GM12878 (cell line): ENCODE measurements around the gene ESPNL. TPM values are rescaled to one million over a fixed set of nuclear protein-coding genes. Genes with fewer than 3 reads are reported as not detected.

Experiments
- ATAC-seq: fragments of 200-7000 bp; cut with Tn5 transposase; 3 replicates; pipeline ENCODE4 v1.9.1; 2020; ENCODE audit warnings: mild to moderate bottlenecking, moderate library complexity
- BruUV-seq: library from RNA; stranded (reverse); fragments of 400-500 nt; replicated peaks from 2 replicates; lab custom pipeline; 2021; lab: Mats Ljungman, UMichigan
- CTCF ChIA-PET: fragments of 300-600 bp; sonication (Branson Sonifier 250); formaldehyde crosslinking; extraction: SDS; loops from one replicate; lab custom pipeline; 2021; ENCODE audit warnings: inconsistent platforms; lab: Yijun Ruan, JAX
- POLR2A ChIA-PET: fragments of 350-600 bp; formaldehyde crosslinking; extraction: SDS; loops from one replicate; lab custom pipeline; 2021; ENCODE audit warnings: inconsistent platforms; lab: Charles Lee
- RAD21 ChIA-PET: fragments of 300-600 bp; sonication (Branson Sonifier 250); formaldehyde crosslinking; loops from one replicate; lab custom pipeline; 2023; ENCODE audit warnings: antibody characterized with exemption; ENCODE audit not compliant: unreplicated experiment; lab: Charles Lee
- SMC1A ChIA-PET: fragments of 300-600 bp; sonication (Branson Sonifier 250); formaldehyde crosslinking; loops from one replicate; lab custom pipeline; 2023; ENCODE audit not compliant: unreplicated experiment, uncharacterized antibody; lab: Charles Lee
- DNase-seq: peaks from one replicate; pipeline ENCODE4 v3.0.0-alpha.2; 2011; ENCODE audit warnings: low read depth, low spot score
- FAIRE-seq: peaks from 3 replicates; lab custom pipeline; 2011; peaks lifted over from hg19 to GRCh38; lab: Jason Lieb, UNC
- H2AFZ ChIP-seq: 2 replicates; pipeline ENCODE4 v1.6.0; 2011; ENCODE audit warnings: low read depth, low read length, control low read depth; ENCODE audit not compliant: control insufficient read depth
- H3K27ac ChIP-seq: 2 replicates; pipeline ENCODE4 v1.5.1; 2011; ENCODE audit warnings: control low read depth; ENCODE audit not compliant: control insufficient read depth, insufficient read depth
- H3K27me3 ChIP-seq, 2 experiments: replicated peaks in 1 of 2; 2 replicates each; pipeline versions ENCODE4 v1.6.0 to v1.6.1; 2011; ENCODE audit warnings: low read length in 1 of 2; ENCODE audit not compliant: control insufficient read depth in 2 of 2, insufficient read depth in 2 of 2
- H3K36me3 ChIP-seq, 2 experiments: 2 replicates each; pipeline ENCODE4 v1.5.1; 2011; ENCODE audit warnings: low read length in 1 of 2; ENCODE audit not compliant: control insufficient read depth in 2 of 2, insufficient read depth in 2 of 2
- H3K4me1 ChIP-seq: 2 replicates; pipeline ENCODE4 v1.6.1; 2011; ENCODE audit warnings: mild to moderate bottlenecking, low read length, moderate library complexity, mixed read lengths; ENCODE audit not compliant: control insufficient read depth, insufficient read depth
- H3K4me2 ChIP-seq: 2 replicates; pipeline ENCODE4 v1.6.0; 2011; ENCODE audit warnings: control low read depth; ENCODE audit not compliant: control insufficient read depth, insufficient read depth
- H3K4me3 ChIP-seq: fragments of 200-600 bp; sonication (generic); 2 replicates; pipeline ENCODE4 v1.5.1; 2016
- H3K79me2 ChIP-seq: 2 replicates; pipeline ENCODE4 v1.6.0; 2011; ENCODE audit warnings: low read length; ENCODE audit not compliant: control insufficient read depth, insufficient read depth
- H3K9ac ChIP-seq: 2 replicates; pipeline ENCODE4 v1.8.0; 2011; ENCODE audit warnings: low read length, control low read depth, mixed read lengths; ENCODE audit not compliant: control insufficient read depth, insufficient read depth
- H3K9me3 ChIP-seq: replicated peaks from 3 replicates; pipeline ENCODE4 v1.5.1; 2011; ENCODE audit warnings: mild to moderate bottlenecking, low read length; ENCODE audit not compliant: control insufficient read depth, insufficient read depth
- H4K20me1 ChIP-seq: 2 replicates; pipeline ENCODE4 v1.6.0; 2011; ENCODE audit not compliant: control insufficient read depth, insufficient read depth
- BHLHE40 ChIP-seq, 2 experiments: fragments of 450-650 bp in 1 of 2; IDR thresholded peaks; 2 replicates each; pipeline ENCODE4 v1.6.1; 2011 to 2017; ENCODE audit warnings: low read depth in 2 of 2, borderline replicate concordance in 1 of 2, improper control_type of control experiment in 1 of 2, low read length in 1 of 2, mild to moderate bottlenecking in 1 of 2
- CHD1 ChIP-seq: IDR thresholded peaks from 2 replicates; pipeline ENCODE4 v1.6.1; 2012; ENCODE audit warnings: low read depth, low read length, improper control_type of control experiment
- ETV6 ChIP-seq, 2 experiments: fragments of 450-650 bp in 1 of 2; IDR thresholded peaks in 1 of 2; conservative IDR thresholded peaks in 1 of 2; 2 replicates each; pipeline ENCODE4 v1.6.1; 2014; ENCODE audit warnings: antibody characterized with exemption in 1 of 2, borderline replicate concordance in 1 of 2, low read depth in 1 of 2, mild to moderate bottlenecking in 1 of 2, moderate library complexity in 1 of 2
- NBN ChIP-seq: fragments of 450-650 bp; IDR thresholded peaks from 2 replicates; pipeline ENCODE4 v1.6.1; 2016
- RELA ChIP-seq: fragments of 450-650 bp; IDR thresholded peaks from 2 replicates; pipeline ENCODE4 v1.8.0; 2014; ENCODE audit warnings: borderline replicate concordance; ENCODE audit not compliant: partially characterized antibody
- TCF7 ChIP-seq: IDR thresholded peaks from 2 replicates; pipeline ENCODE4 v1.6.1; 2014; ENCODE audit warnings: antibody characterized with exemption, borderline replicate concordance
- ZNF24 ChIP-seq: fragments of 450-650 bp; IDR thresholded peaks from 2 replicates; pipeline ENCODE4 v1.6.1; 2017; ENCODE audit warnings: antibody characterized with exemption, mild to moderate bottlenecking
- ZSCAN29 ChIP-seq: fragments of 450-650 bp; IDR thresholded peaks from 2 replicates; pipeline ENCODE4 v1.6.1; 2017; ENCODE audit warnings: mild to moderate bottlenecking, moderate library complexity
- WGBS: methylation state at CpG from one replicate; pipeline ENCODE4 v1.1.6; 2016; ENCODE audit warnings: low lambda C conversion rate; ENCODE audit not compliant: insufficient replicate concordance, insufficient coverage; ENCODE audit errors: missing lambda C conversion rate; 5-methylcytosine and 5-hydroxymethylcytosine counted together
- in situ Hi-C: fragments of 300-500 bp; cut with MboI; formaldehyde crosslinking; loops from 9 replicates; pipeline ENCODE4 v1.14.3; 2018; ENCODE audit warnings: mixed read lengths
- intact Hi-C: fragments of 100-400 bp; cut with micrococcal nuclease; formaldehyde crosslinking; loops from one replicate; pipeline ENCODE4 v1.14.2; 2022; ENCODE audit not compliant: unreplicated experiment
- polyA plus RNA-seq, 11 experiments: library from polyadenylated mRNA; depleted of rRNA in 4 of 11; unstranded in 6 of 11; stranded (reverse) in 5 of 11; fragments of >200 nt; fragmentation: Nextera tagmentation in 4 of 11; fragmentation: Illumina TruSeq in 1 of 11; extraction: Ambion mirVana in 4 of 11; extraction: Trizol in 1 of 11; gene quantifications; 1 replicate in 1 of 11; 2 replicates in 10 of 11; pipeline versions ENCODE4 v1.2.1 to v1.2.3, GENCODE V29; 2011 to 2016; ENCODE audit warnings: inconsistent platforms in 2 of 11, missing spikeins in 2 of 11, low read depth in 1 of 11
- total RNA-seq, 4 experiments: library from RNA; depleted of rRNA in 3 of 4; stranded (reverse); fragments of >200 nt in 3 of 4; fragmentation: Illumina TruSeq in 1 of 4; extraction: Trizol in 1 of 4; gene quantifications; 2 replicates each; pipeline versions ENCODE4 v1.2.1 to v1.2.3, GENCODE V29; 2013 to 2021
- TF ChIP-seq, protein P1 (sequence below): fragments of 450-650 bp; IDR thresholded peaks from 2 replicates; pipeline ENCODE4 v1.6.1; 2016; ENCODE audit warnings: mild to moderate bottlenecking, moderate library complexity, borderline replicate concordance

The ESPNL gene
- total and polyA plus RNA-seq, 10 of the 15 experiments (the other 5 are each of a cell fraction or from before 2014, with no cell fraction given): 0.05 to 0.94 (median 0.36) TPM; not detected in 3

DNA sequence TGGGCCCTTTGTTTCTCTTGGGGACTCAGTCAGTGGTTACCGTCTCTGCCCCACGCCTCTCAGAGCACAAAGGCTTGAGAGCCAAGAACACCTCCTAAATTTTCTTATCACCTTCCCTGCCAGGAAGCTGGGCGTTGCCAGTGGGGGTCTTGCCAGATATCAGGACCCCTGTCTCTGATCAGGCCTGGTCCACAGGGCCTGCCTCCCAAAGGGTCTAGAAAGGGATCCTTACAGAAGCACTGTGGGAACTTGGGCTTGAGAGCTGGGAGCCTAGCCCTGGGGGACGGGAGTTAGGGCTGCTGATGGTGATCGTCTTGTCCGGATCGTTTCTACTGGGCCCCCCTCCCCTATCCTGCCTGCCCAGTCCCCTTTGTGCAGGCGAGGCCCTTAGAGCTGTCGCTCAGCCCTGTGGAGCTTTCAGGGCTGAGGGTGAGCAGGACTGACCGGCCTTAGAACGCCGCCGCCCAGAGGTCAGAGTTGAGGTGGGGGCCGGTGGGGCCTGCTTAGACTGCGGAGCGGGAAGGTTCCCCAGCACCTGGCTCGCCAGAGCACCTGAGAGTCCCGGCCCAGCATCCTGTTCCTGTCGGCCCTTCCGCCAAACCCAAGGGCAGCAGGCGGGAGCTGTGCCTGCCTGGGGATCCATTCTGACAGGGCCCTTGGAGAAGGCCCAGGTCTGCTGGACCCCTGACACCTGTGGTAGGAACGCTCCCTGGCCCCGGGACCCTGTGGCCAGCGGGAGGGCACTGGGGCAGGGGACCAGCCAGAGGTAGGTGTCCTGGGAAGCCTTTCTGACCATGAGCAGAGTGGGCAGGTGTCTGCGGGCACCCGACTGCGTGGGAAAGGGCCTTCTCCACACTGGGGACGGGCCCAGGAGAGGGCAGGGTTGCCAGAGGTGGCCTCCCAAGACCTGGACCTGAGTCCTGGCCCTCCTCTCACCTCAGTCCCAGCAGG is 956 bp downstream of the ESPNL start (continued):
- TF ChIP-seq, protein P1, sequence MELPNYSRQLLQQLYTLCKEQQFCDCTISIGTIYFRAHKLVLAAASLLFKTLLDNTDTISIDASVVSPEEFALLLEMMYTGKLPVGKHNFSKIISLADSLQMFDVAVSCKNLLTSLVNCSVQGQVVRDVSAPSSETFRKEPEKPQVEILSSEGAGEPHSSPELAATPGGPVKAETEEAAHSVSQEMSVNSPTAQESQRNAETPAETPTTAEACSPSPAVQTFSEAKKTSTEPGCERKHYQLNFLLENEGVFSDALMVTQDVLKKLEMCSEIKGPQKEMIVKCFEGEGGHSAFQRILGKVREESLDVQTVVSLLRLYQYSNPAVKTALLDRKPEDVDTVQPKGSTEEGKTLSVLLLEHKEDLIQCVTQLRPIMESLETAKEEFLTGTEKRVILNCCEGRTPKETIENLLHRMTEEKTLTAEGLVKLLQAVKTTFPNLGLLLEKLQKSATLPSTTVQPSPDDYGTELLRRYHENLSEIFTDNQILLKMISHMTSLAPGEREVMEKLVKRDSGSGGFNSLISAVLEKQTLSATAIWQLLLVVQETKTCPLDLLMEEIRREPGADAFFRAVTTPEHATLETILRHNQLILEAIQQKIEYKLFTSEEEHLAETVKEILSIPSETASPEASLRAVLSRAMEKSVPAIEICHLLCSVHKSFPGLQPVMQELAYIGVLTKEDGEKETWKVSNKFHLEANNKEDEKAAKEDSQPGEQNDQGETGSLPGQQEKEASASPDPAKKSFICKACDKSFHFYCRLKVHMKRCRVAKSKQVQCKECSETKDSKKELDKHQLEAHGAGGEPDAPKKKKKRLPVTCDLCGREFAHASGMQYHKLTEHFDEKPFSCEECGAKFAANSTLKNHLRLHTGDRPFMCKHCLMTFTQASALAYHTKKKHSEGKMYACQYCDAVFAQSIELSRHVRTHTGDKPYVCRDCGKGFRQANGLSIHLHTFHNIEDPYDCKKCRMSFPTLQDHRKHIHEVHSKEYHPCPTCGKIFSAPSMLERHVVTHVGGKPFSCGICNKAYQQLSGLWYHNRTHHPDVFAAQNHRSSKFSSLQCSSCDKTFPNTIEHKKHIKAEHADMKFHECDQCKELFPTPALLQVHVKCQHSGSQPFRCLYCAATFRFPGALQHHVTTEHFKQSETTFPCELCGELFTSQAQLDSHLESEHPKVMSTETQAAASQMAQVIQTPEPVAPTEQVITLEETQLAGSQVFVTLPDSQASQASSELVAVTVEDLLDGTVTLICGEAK: no peak
- no peak for TF ChIP-seq NBN

DNA sequence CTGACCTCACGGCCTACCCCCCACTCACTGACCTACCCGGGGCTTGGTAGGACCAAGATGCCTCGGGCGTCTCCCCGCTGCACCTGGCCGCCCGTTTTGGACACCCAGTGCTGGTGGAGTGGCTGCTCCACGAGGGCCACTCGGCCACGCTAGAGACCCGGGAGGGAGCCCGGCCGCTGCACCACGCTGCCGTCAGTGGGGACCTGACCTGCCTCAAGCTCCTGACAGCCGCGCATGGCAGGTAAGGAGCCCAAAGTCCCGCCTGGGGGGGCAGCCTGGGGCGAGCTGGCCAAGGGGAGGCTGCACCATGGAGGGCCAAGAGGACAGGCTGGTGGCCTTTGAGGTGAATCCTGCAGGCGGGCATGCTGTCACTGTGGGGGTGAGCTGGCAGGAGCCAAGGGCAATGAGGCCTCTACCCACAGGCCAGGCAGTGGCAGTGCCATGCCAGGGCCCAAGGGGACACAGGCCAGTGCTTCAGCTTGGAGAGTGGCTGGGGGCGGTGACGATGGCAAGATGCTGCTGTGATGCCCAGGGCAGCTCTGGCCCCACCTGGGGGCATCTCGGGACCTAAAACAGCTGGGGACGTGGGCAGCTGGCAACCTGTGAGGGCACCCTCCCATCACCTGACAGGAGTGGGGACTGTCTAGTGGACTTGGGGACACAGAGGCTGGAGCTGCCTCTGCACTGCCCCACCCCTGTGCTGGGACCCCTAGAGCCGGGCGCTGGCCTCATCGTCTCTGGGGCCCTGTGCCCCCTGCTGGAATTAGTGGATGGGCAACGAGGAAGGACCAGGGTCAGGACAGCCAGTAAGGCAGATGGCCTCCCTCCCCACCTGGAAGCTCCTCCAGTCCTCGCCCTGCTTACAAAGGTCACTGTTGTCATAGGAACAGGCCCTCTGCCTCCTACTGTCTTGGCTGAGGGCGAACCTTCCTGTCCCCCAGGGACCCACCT is 2.0 kb downstream of the ESPNL start:
- no peak for ATAC-seq
- H2AFZ ChIP-seq: no peak overlapping the region
- no peak for TF ChIP-seq TCF7
- no peak for TF ChIP-seq BHLHE40 (IDR thresholded peaks at IDR 0.05; ENCODE audit: borderline replicate concordance in 1 of 2, low read depth in 2 of 2, low read length in 1 of 2)
- no peak for TF ChIP-seq ZNF24
- no peak for TF ChIP-seq CHD1
- TF ChIP-seq ETV6 (conservative IDR thresholded peaks at IDR 0.05 in 1 of 2, IDR thresholded peaks at IDR 0.05 in 1 of 2; ENCODE audit: borderline replicate concordance in 1 of 2, low read depth in 1 of 2): no peak
- no peak for TF ChIP-seq RELA
- no peak for TF ChIP-seq ZSCAN29
- TF ChIP-seq, all 136 proteins: peak for 0
- Histone ChIP-seq H3K4me3 (no peak overlapping the region), H4K20me1 (no peaks in the 10 kb centered on the region), H3K79me2 (no peaks in the 10 kb centered on the region), H3K4me2 (no peak overlapping the region), H3K27me3 (no peaks in the 10 kb centered on the region), H3K9ac (no peak overlapping the region), H3K9me3 (no peaks in the 10 kb centered on the region), H3K27ac (no peak overlapping the region), H3K36me3 (no peaks in the 10 kb centered on the region), H3K4me1 (peaks cover 15% of the 10 kb centered on the region)
- CTCF ChIA-PET: no interaction called here
- in situ Hi-C loops (no loop called here), intact Hi-C loops (no loop called here)
- no peak for DNase-seq
- RAD21 ChIA-PET: no interaction called here
- WGBS: 54% methylated on average over 28 of the region's 30 CpGs
- BruUV-seq: no TSS peak
- SMC1A ChIA-PET: no interaction called here
- POLR2A ChIA-PET: no interaction called here
- FAIRE-seq: no peak
